SK-N-SH (cell line): Measurements from ENCODE around the gene TBC1D13. TPM values are rescaled to one million over a fixed set of nuclear protein-coding genes. Genes with fewer than 3 reads are reported as not detected.

Source experiments
- CTCF ChIA-PET: fragments of 300-600, 350-600 bp; formaldehyde crosslinking; extraction: SDS; loops from one replicate; lab custom pipeline; 2021; lab: Yijun Ruan, JAX
- POLR2A ChIA-PET: fragments of 350-600 bp; sonication (Branson Sonifier 250); formaldehyde crosslinking; extraction: SDS; loops from one replicate; lab custom pipeline; 2020; ENCODE audit warnings: antibody characterized with exemption, inconsistent platforms; lab: Yijun Ruan, JAX
- DNase-seq: peaks from one replicate; pipeline ENCODE4 v3.0.0; 2012
- H2AFZ ChIP-seq: fragments of 200-600 bp; sonication (generic); 2 replicates; pipeline ENCODE4 v1.8.1; 2016; ENCODE audit warnings: antibody characterized with exemption, mild to moderate bottlenecking, low read depth
- H3F3A ChIP-seq: fragments of 200-600 bp; sonication (generic); replicated peaks from 2 replicates; pipeline ENCODE3; 2016; ENCODE audit warnings: antibody characterized with exemption, mild to moderate bottlenecking; ENCODE audit not compliant: insufficient read depth
- H3K27ac ChIP-seq, 2 experiments: fragments of 200-500 bp in 1 of 2; fragments of 200-600 bp in 1 of 2; sonication (Bioruptor generic) in 1 of 2; sonication (generic), shearing (Covaris generic) in 1 of 2; 2 replicates each; pipeline versions ENCODE4 v1.5.1 to v1.6.1; 2014 to 2016; ENCODE audit warnings: low read depth in 2 of 2, inconsistent platforms in 1 of 2, low read length in 1 of 2, mild to moderate bottlenecking in 1 of 2, mixed read lengths in 1 of 2
- H3K27me3 ChIP-seq: fragments of 200-600 bp; sonication (generic), shearing (Covaris generic); 2 replicates; pipeline ENCODE4 v1.6.1; 2016; ENCODE audit warnings: mixed run types; ENCODE audit not compliant: insufficient read depth
- H3K36me3 ChIP-seq, 2 experiments: fragments of 200-500 bp in 1 of 2; fragments of 200-600 bp in 1 of 2; sonication (Bioruptor generic) in 1 of 2; sonication (generic) in 1 of 2; replicated peaks in 1 of 2; 2 replicates each; pipeline versions ENCODE3 to v1.5.1; 2014 to 2016; ENCODE audit warnings: low read length in 1 of 2, mild to moderate bottlenecking in 1 of 2; ENCODE audit not compliant: insufficient read depth in 2 of 2, control insufficient read depth in 1 of 2
- H3K4me1 ChIP-seq, 2 experiments: fragments of 200-500 bp in 1 of 2; fragments of 200-600 bp in 1 of 2; sonication (Bioruptor generic) in 1 of 2; sonication (generic), shearing (Covaris generic) in 1 of 2; 2 replicates each; pipeline versions ENCODE4 v1.5.1 to v1.6.1; 2014 to 2016; ENCODE audit warnings: low read depth in 1 of 2, low read length in 1 of 2, mixed run types in 1 of 2; ENCODE audit not compliant: insufficient read depth in 2 of 2, control insufficient read depth in 1 of 2
- H3K4me2 ChIP-seq: fragments of 200-600 bp; sonication (generic), shearing (Covaris generic); 2 replicates; pipeline ENCODE4 v1.6.1; 2017; ENCODE audit warnings: mixed run types
- H3K4me3 ChIP-seq, 2 experiments: fragments of 200-500 bp in 1 of 2; fragments of 200-600 bp in 1 of 2; sonication (Bioruptor generic) in 1 of 2; sonication (generic), shearing (Covaris generic) in 1 of 2; 2 replicates each; pipeline versions ENCODE4 v1.5.1 to v1.8.1; 2014 to 2016; ENCODE audit warnings: low read depth in 2 of 2, inconsistent platforms in 1 of 2, low read length in 1 of 2, mild to moderate bottlenecking in 1 of 2, mixed read lengths in 1 of 2, moderate library complexity in 1 of 2
- H3K79me2 ChIP-seq: fragments of 200-600 bp; sonication (generic); 2 replicates; pipeline ENCODE4 v1.8.1; 2017; ENCODE audit warnings: mild to moderate bottlenecking; ENCODE audit not compliant: insufficient read depth
- H3K9ac ChIP-seq: fragments of 200-600 bp; sonication (generic); 2 replicates; pipeline ENCODE4 v1.6.1; 2017; ENCODE audit warnings: mixed run types
- H3K9me2 ChIP-seq: fragments of 200-600 bp; sonication (generic); 2 replicates; pipeline ENCODE4 v1.6.1; 2017; ENCODE audit warnings: mixed run types
- H3K9me3 ChIP-seq: fragments of 200-600 bp; sonication (generic); 2 replicates; pipeline ENCODE4 v1.6.1; 2017; ENCODE audit warnings: mixed run types, mild to moderate bottlenecking, moderate library complexity
- H4K20me1 ChIP-seq: fragments of 200-600 bp; sonication (generic); 2 replicates; pipeline ENCODE4 v1.6.1; 2017; ENCODE audit warnings: mild to moderate bottlenecking, mixed run types; ENCODE audit not compliant: insufficient read depth
- EP300 ChIP-seq, 2 experiments: IDR thresholded peaks; 2 replicates each; pipeline versions ENCODE4 v1.4.0 to v1.6.1; 2012; ENCODE audit warnings: borderline replicate concordance in 1 of 2, low read depth in 1 of 2, low read length in 1 of 2
- FOXM1 ChIP-seq: IDR thresholded peaks from 2 replicates; pipeline ENCODE4 v1.4.0; 2012; ENCODE audit warnings: low read depth, mild to moderate bottlenecking
- GABPA ChIP-seq: IDR thresholded peaks from 2 replicates; pipeline ENCODE4 v1.4.0; 2012; ENCODE audit warnings: low read depth, mild to moderate bottlenecking
- MEF2A ChIP-seq: IDR thresholded peaks from 2 replicates; pipeline ENCODE4 v1.4.0; 2012; ENCODE audit warnings: low read depth, borderline replicate concordance
- MXI1 ChIP-seq: IDR thresholded peaks from 2 replicates; pipeline ENCODE4 v1.6.1; 2012; ENCODE audit warnings: mild to moderate bottlenecking, low read depth, low read length, improper control_type of control experiment
- NFIC ChIP-seq: IDR thresholded peaks from 2 replicates; pipeline ENCODE4 v1.4.0; 2012; ENCODE audit warnings: borderline replicate concordance
- NRF1 ChIP-seq: IDR thresholded peaks from 2 replicates; pipeline ENCODE4 v1.6.1; 2012; ENCODE audit warnings: low read depth, mild to moderate bottlenecking, low read length
- POLR2AphosphoS5 ChIP-seq: IDR thresholded peaks from 2 replicates; pipeline ENCODE4 v1.6.1; 2012; ENCODE audit warnings: low read depth, low read length
- REST ChIP-seq: IDR thresholded peaks from 2 replicates; pipeline ENCODE4 v1.6.1; 2012; ENCODE audit warnings: mild to moderate bottlenecking, low read depth, low read length, moderate library complexity
- RFX5 ChIP-seq: IDR thresholded peaks from 2 replicates; pipeline ENCODE4 v1.6.1; 2012; ENCODE audit warnings: mild to moderate bottlenecking, improper control_type of control experiment, low read length
- SIN3A ChIP-seq: IDR thresholded peaks from 2 replicates; pipeline ENCODE4 v1.6.1; 2012; ENCODE audit warnings: low read depth, mild to moderate bottlenecking, low read length, moderate library complexity, borderline replicate concordance
- TAF1 ChIP-seq: IDR thresholded peaks from 2 replicates; pipeline ENCODE4 v1.6.1; 2012; ENCODE audit warnings: low read depth, mild to moderate bottlenecking, low read length, moderate library complexity, borderline replicate concordance
- YY1 ChIP-seq: IDR thresholded peaks from 2 replicates; pipeline ENCODE4 v1.4.0; 2012; ENCODE audit warnings: low read depth, mild to moderate bottlenecking
- WGBS: methylation state at CpG from one replicate; pipeline ENCODE4 v1.1.6; 2017; ENCODE audit warnings: low lambda C conversion rate; 5-methylcytosine and 5-hydroxymethylcytosine counted together
- polyA plus RNA-seq, 3 experiments: library from polyadenylated mRNA; depleted of rRNA; stranded (reverse); fragments of >200 nt; gene quantifications; 2 replicates each; pipeline ENCODE4 v1.2.3, GENCODE V29; 2012
- TF ChIP-seq, protein P1 (sequence below): IDR thresholded peaks from 2 replicates; pipeline ENCODE4; 2012
- TF ChIP-seq, protein P2 (sequence below): fragments of 150-350 bp; IDR thresholded peaks from 2 replicates; pipeline ENCODE4 v1.6.1; 2017; ENCODE audit warnings: antibody characterized with exemption, low read length, low read depth, borderline replicate concordance

Gene TBC1D13
- polyA plus RNA-seq, 1 of the 3 experiments (the other 2 are of a cell fraction) = 19.1 TPM

DNA sequence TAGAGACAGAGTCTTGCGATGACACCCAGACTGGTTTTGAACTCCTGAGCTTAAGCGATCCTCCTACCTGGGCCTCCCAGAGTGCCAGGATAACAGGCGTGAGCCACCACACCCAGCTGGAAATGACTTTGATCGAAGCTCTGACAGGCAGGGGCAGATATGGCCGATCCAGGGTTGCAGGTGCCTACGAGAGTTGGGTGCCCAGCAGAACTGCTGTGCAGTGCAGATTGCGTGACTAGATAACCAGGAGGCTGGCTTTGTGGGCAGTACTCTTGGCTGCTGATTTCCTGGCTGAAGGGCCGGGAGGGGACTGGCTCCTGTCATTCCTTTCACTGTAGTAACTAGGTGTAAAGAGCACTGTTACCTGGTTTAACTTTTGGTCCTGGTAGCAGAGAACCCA, 11.8 kb downstream of the TBC1D13 start (continued):
- TF ChIP-seq, protein P1, sequence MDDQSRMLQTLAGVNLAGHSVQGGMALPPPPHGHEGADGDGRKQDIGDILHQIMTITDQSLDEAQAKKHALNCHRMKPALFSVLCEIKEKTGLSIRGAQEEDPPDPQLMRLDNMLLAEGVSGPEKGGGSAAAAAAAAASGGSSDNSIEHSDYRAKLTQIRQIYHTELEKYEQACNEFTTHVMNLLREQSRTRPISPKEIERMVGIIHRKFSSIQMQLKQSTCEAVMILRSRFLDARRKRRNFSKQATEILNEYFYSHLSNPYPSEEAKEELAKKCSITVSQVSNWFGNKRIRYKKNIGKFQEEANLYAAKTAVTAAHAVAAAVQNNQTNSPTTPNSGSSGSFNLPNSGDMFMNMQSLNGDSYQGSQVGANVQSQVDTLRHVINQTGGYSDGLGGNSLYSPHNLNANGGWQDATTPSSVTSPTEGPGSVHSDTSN = no peak
- TF ChIP-seq GABPA (no peak), NRF1 (no peak), POLR2AphosphoS5 (no peak), RFX5 (no peak), NFIC (no peak), TAF1 (no peak)
- TF ChIP-seq, protein P2, sequence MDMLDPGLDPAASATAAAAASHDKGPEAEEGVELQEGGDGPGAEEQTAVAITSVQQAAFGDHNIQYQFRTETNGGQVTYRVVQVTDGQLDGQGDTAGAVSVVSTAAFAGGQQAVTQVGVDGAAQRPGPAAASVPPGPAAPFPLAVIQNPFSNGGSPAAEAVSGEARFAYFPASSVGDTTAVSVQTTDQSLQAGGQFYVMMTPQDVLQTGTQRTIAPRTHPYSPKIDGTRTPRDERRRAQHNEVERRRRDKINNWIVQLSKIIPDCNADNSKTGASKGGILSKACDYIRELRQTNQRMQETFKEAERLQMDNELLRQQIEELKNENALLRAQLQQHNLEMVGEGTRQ = no peak

DNA sequence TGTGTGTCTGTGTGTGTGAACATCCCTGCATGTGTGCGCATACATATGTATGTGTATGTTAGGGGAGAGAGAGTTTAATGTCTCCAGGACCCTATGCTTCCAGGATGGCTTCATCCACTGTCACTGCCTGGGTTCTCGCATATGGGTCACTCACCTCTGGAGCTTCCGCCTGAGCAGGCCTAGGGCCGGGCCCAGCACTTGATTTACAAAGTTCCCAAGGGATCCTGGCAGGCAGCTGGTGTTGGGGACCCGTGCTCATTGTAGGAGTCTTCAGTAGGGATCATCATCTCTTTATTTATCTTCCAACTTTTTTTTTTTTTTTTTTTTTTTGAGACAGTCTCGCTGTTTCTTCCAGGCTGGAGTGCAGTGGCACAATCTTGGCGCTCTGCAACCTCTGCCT, 13.0 kb downstream of the TBC1D13 start:
- TF ChIP-seq SIN3A (no peak), YY1 (no peak), MEF2A (no peak), MXI1 (no peak), EP300 (IDR thresholded peaks at IDR 0.05; ENCODE audit: borderline replicate concordance in 1 of 2, low read depth in 1 of 2, low read length in 1 of 2) (no peak), FOXM1 (no peak), GABPA (no peak), REST (no peak)
- Histone ChIP-seq H3K27ac (no peak overlapping the region), H3K27me3 (no peaks in the 10 kb centered on the region), H3K4me3 (no peak overlapping the region), H3F3A (no peaks in the 10 kb centered on the region), H3K79me2 (no peaks in the 10 kb centered on the region), H3K9me3 (no peaks in the 10 kb centered on the region), H3K9me2 (no peaks in the 10 kb centered on the region), H2AFZ (no peak overlapping the region), H3K9ac (no peak overlapping the region), H3K4me1 (no peaks in the 10 kb centered on the region), H3K36me3 (peaks cover 38 to 44% of the 10 kb centered on the region in 2 experiments), H3K4me2 (no peak overlapping the region), H4K20me1 (no peaks in the 10 kb centered on the region)
- no peak for DNase-seq
- ChIA-PET POLR2A (interaction anchor here (0.8 kb wide), 1 partner anchor 11 kb away, joined by 3 read pairs; no protein-coding TSS in a partner anchor), CTCF (interaction anchor here (0.9 kb wide), 1 partner anchor 19 kb away, joined by 3 read pairs; no protein-coding TSS in a partner anchor)
- WGBS = 98% methylated on average over 7 of the region's 7 CpGs
